Stimulated activated CD4-positive, alpha-beta T cell treated with anti-CD3 and anti-CD28 coated beads, TNF-alpha, amount 100 ng/mL, for 4 hours (primary cell): Measurements from ENCODE around the gene SMG9.

Source experiments
- DNase-seq, 3 experiments: peaks; one replicate each; pipeline ENCODE4 v3.0.0-alpha.2; 2020; ENCODE audit warnings: low read depth in 3 of 3

Gene SMG9

GRCh38 chr19:43725468-43725867 is 29.3 kb downstream of the SMG9 start:
- no peak for DNase-seq

GRCh38 chr19:43724896-43725295 is 29.9 kb downstream of the SMG9 start:
- DNase-seq, result no peak

- DNase-seq, result no peak
Observed at GRCh38 chr19:43723588-43723987, 31.2 kb downstream of the SMG9 start.

- DNase-seq, result no peak
Observed at GRCh38 chr19:43721469-43722048, 33.2 kb downstream of the SMG9 start.

GRCh38 chr19:43720936-43721335 is 33.8 kb downstream of the SMG9 start:
- DNase-seq, result no peak

- no peak for DNase-seq
Observed at GRCh38 chr19:43719918-43720317, 34.8 kb downstream of the SMG9 start.

- DNase-seq, result no peak
Observed at GRCh38 chr19:43719378-43719868, 35.3 kb downstream of the SMG9 start.

- no peak for DNase-seq
Observed at GRCh38 chr19:43718627-43719377, 36.0 kb downstream of the SMG9 start.

GRCh38 chr19:43715776-43716175 is 39.0 kb downstream of the SMG9 start, which contains the start of gene IRGC:
TSS of gene IRGC (plus strand) at chr19:43716076. CDS start at chr19:43718559, 2,483 bp downstream.
- no peak for DNase-seq

GRCh38 chr19:43713208-43713607 is 41.6 kb downstream of the SMG9 start:
- DNase-seq, result no peak

GRCh38 chr19:43711751-43712355 is 42.9 kb downstream of the SMG9 start:
- no peak for DNase-seq

GRCh38 chr19:43708716-43709115 is 46.0 kb downstream of the SMG9 start:
- DNase-seq, result no peak

GRCh38 chr19:43707158-43707712 is 47.5 kb downstream of the SMG9 start:
- DNase-seq, result no peak

GRCh38 chr19:43705729-43706128 is 49.0 kb downstream of the SMG9 start:
- DNase-seq, result no peak

- DNase-seq, result no peak
Observed at GRCh38 chr19:43704002-43704705, 50.6 kb downstream of the SMG9 start.

GRCh38 chr19:43700395-43701000 is 54.3 kb downstream of the SMG9 start:
- no peak for DNase-seq

GRCh38 chr19:43699506-43700394 is 55.0 kb downstream of the SMG9 start:
- DNase-seq, result no peak

GRCh38 chr19:43697295-43697694 is 57.5 kb downstream of the SMG9 start:
- no peak for DNase-seq

GRCh38 chr19:43695985-43696704 is 58.6 kb downstream of the SMG9 start:
- no peak for DNase-seq

- no peak for DNase-seq
Observed at GRCh38 chr19:43694553-43694952, 60.2 kb downstream of the SMG9 start.
